ENCODE results near the gene TSC2. TPM values are rescaled to one million over a fixed set of nuclear protein-coding genes. Genes with fewer than 3 reads are reported as not detected.
"Not testable (repeated sequence)": the region's sequence is repeated elsewhere in the genome, so short reads cannot be mapped to it uniquely, and the experiment has no call there.

TSC2 gene
- polyA plus RNA-seq, 1 donor = 85.9 TPM

- Histone ChIP-seq H3K36me3 (ENCODE audit: control insufficient read depth, insufficient read depth, low read length) (peaks cover 73% of the 10 kb centered on the region), H3K27me3 (ENCODE audit: control insufficient read depth, insufficient read depth, low read length) (no peaks in the 10 kb centered on the region), H3K4me3 (ENCODE audit: low read length) (no peak overlapping the region), H3K9me3 (ENCODE audit: control insufficient read depth, low read depth, low read length) (peaks cover 15% of the 10 kb centered on the region), H3K4me1 (ENCODE audit: control insufficient read depth, insufficient read depth, low read length) (peaks cover 22% of the 10 kb centered on the region), H3K27ac (ENCODE audit: low read length) (peak overlapping the region; percentile 23)
- no peak for DNase-seq
- no CpG with 5 or more reads among the region's 13 CpGs for WGBS (ENCODE audit: insufficient coverage, low lambda C conversion rate)
Measured at GRCh38 chr16:2092866-2093265, 45.1 kb downstream of the TSC2 start.

- Histone ChIP-seq H3K27me3 (ENCODE audit: control insufficient read depth, insufficient read depth, low read length) (no peaks in the 10 kb centered on the region), H3K27ac (ENCODE audit: low read length) (no peak overlapping the region), H3K9me3 (ENCODE audit: control insufficient read depth, low read depth, low read length) (peaks cover 15% of the 10 kb centered on the region), H3K4me1 (ENCODE audit: control insufficient read depth, insufficient read depth, low read length) (peaks cover 22% of the 10 kb centered on the region), H3K36me3 (ENCODE audit: control insufficient read depth, insufficient read depth, low read length) (peaks cover 65% of the 10 kb centered on the region), H3K4me3 (ENCODE audit: low read length) (no peak overlapping the region)
- no CpG with 5 or more reads among the region's 15 CpGs for WGBS (ENCODE audit: insufficient coverage, low lambda C conversion rate)
- DNase-seq = no peak
Measured at GRCh38 chr16:2093793-2094192, 46.0 kb downstream of the TSC2 start.

- Histone ChIP-seq H3K27me3 (ENCODE audit: control insufficient read depth, insufficient read depth, low read length) (no peaks in the 10 kb centered on the region), H3K4me1 (ENCODE audit: control insufficient read depth, insufficient read depth, low read length) (peaks cover 20% of the 10 kb centered on the region), H3K4me3 (ENCODE audit: low read length) (no peak overlapping the region), H3K9me3 (ENCODE audit: control insufficient read depth, low read depth, low read length) (peaks cover 11% of the 10 kb centered on the region), H3K27ac (ENCODE audit: low read length) (no peak overlapping the region), H3K36me3 (ENCODE audit: control insufficient read depth, insufficient read depth, low read length) (peaks cover 57% of the 10 kb centered on the region)
- no CpG with 5 or more reads among the region's 26 CpGs for WGBS (ENCODE audit: insufficient coverage, low lambda C conversion rate)
- no peak for DNase-seq
Measured at GRCh38 chr16:2095315-2095853, 47.6 kb downstream of the TSC2 start.

- H3K4me3 ChIP-seq (ENCODE audit: low read length) = no peak overlapping the region
- 100% methylated on average over 2 of the region's 23 CpGs for WGBS (ENCODE audit: insufficient coverage, low lambda C conversion rate)
- peaks cover 54% of the 10 kb centered on the region for H3K36me3 ChIP-seq (ENCODE audit: control insufficient read depth, insufficient read depth, low read length)
- peaks cover 7% of the 10 kb centered on the region for H3K9me3 ChIP-seq (ENCODE audit: control insufficient read depth, low read depth, low read length)
- no peaks in the 10 kb centered on the region for H3K27me3 ChIP-seq (ENCODE audit: control insufficient read depth, insufficient read depth, low read length)
- peaks cover 17% of the 10 kb centered on the region for H3K4me1 ChIP-seq (ENCODE audit: control insufficient read depth, insufficient read depth, low read length)
- no peak overlapping the region for H3K27ac ChIP-seq (ENCODE audit: low read length)
- DNase-seq = no peak
Measured at GRCh38 chr16:2095918-2096582, 48.3 kb downstream of the TSC2 start.

GRCh38 chr16:2096853-2097595 lies 49.2 kb downstream of the TSC2 start:
- H3K36me3 ChIP-seq (ENCODE audit: control insufficient read depth, insufficient read depth, low read length) = peaks cover 56% of the 10 kb centered on the region
- no CpG with 5 or more reads among the region's 25 CpGs for WGBS (ENCODE audit: insufficient coverage, low lambda C conversion rate)
- DNase-seq = no peak

GRCh38 chr16:2097689-2098088 lies 49.9 kb downstream of the TSC2 start:
- H3K36me3 ChIP-seq (ENCODE audit: control insufficient read depth, insufficient read depth, low read length) = peaks cover 56% of the 10 kb centered on the region
- not testable (repeated sequence) for H3K27ac ChIP-seq (ENCODE audit: low read length); H3K9me3 ChIP-seq (ENCODE audit: control insufficient read depth, low read depth, low read length); H3K4me3 ChIP-seq (ENCODE audit: low read length); H3K4me1 ChIP-seq (ENCODE audit: control insufficient read depth, insufficient read depth, low read length); DNase-seq; H3K27me3 ChIP-seq (ENCODE audit: control insufficient read depth, insufficient read depth, low read length)
- no CpG with 5 or more reads among the region's 14 CpGs for WGBS (ENCODE audit: insufficient coverage, low lambda C conversion rate)

More at GRCh38 chr16:2096853-2097595, 49.2 kb downstream of the TSC2 start:
- Histone ChIP-seq H3K4me1 (ENCODE audit: control insufficient read depth, insufficient read depth, low read length) (peaks cover 11% of the 10 kb centered on the region), H3K27ac (ENCODE audit: low read length) (no peak overlapping the region), H3K27me3 (ENCODE audit: control insufficient read depth, insufficient read depth, low read length) (no peaks in the 10 kb centered on the region), H3K9me3 (ENCODE audit: control insufficient read depth, low read depth, low read length) (no peaks in the 10 kb centered on the region), H3K4me3 (ENCODE audit: low read length) (no peak overlapping the region)

- not testable (repeated sequence) for H3K9me3 ChIP-seq (ENCODE audit: control insufficient read depth, low read depth, low read length); H3K4me1 ChIP-seq (ENCODE audit: control insufficient read depth, insufficient read depth, low read length); DNase-seq; H3K27me3 ChIP-seq (ENCODE audit: control insufficient read depth, insufficient read depth, low read length); H3K27ac ChIP-seq (ENCODE audit: low read length); H3K4me3 ChIP-seq (ENCODE audit: low read length)
- WGBS (ENCODE audit: insufficient coverage, low lambda C conversion rate) = 100% methylated on average over 1 of the region's 16 CpGs
- H3K36me3 ChIP-seq (ENCODE audit: control insufficient read depth, insufficient read depth, low read length) = peaks cover 29% of the 10 kb centered on the region
Measured at GRCh38 chr16:2101581-2101980, 53.8 kb downstream of the TSC2 start.

- H3K27ac ChIP-seq (ENCODE audit: low read length) = no peak overlapping the region
- WGBS (ENCODE audit: insufficient coverage, low lambda C conversion rate) = no CpG with 5 or more reads among the region's 19 CpGs
- no peaks in the 10 kb centered on the region for H3K9me3 ChIP-seq (ENCODE audit: control insufficient read depth, low read depth, low read length)
- no peak for DNase-seq
- no peaks in the 10 kb centered on the region for H3K4me1 ChIP-seq (ENCODE audit: control insufficient read depth, insufficient read depth, low read length)
- no peak overlapping the region for H3K4me3 ChIP-seq (ENCODE audit: low read length)
- no peaks in the 10 kb centered on the region for H3K27me3 ChIP-seq (ENCODE audit: control insufficient read depth, insufficient read depth, low read length)
- peaks cover 21% of the 10 kb centered on the region for H3K36me3 ChIP-seq (ENCODE audit: control insufficient read depth, insufficient read depth, low read length)
Measured at GRCh38 chr16:2102471-2102870, 54.7 kb downstream of the TSC2 start.

GRCh38 chr16:2104464-2104863 lies 56.7 kb downstream of the TSC2 start:
- no CpG with 5 or more reads among the region's 20 CpGs for WGBS (ENCODE audit: insufficient coverage, low lambda C conversion rate)
- not testable (repeated sequence) for H3K27me3 ChIP-seq (ENCODE audit: control insufficient read depth, insufficient read depth, low read length); DNase-seq; H3K9me3 ChIP-seq (ENCODE audit: control insufficient read depth, low read depth, low read length); H3K4me3 ChIP-seq (ENCODE audit: low read length); H3K4me1 ChIP-seq (ENCODE audit: control insufficient read depth, insufficient read depth, low read length); H3K27ac ChIP-seq (ENCODE audit: low read length)
- H3K36me3 ChIP-seq (ENCODE audit: control insufficient read depth, insufficient read depth, low read length) = peaks cover 26% of the 10 kb centered on the region

- not testable (repeated sequence) for H3K27ac ChIP-seq (ENCODE audit: low read length); H3K4me3 ChIP-seq (ENCODE audit: low read length); H3K9me3 ChIP-seq (ENCODE audit: control insufficient read depth, low read depth, low read length); H3K27me3 ChIP-seq (ENCODE audit: control insufficient read depth, insufficient read depth, low read length); H3K4me1 ChIP-seq (ENCODE audit: control insufficient read depth, insufficient read depth, low read length); DNase-seq
- H3K36me3 ChIP-seq (ENCODE audit: control insufficient read depth, insufficient read depth, low read length) = peaks cover 21% of the 10 kb centered on the region
- no CpG with 5 or more reads among the region's 21 CpGs for WGBS (ENCODE audit: insufficient coverage, low lambda C conversion rate)
Measured at GRCh38 chr16:2105291-2105690, 57.5 kb downstream of the TSC2 start.

Data from large intestine (tissue), 3 donors.